Cardiac septum (tissue), 1 donor: ENCODE measurements around the gene ROCK2. TPM values are rescaled to one million over a fixed set of nuclear protein-coding genes. Genes with fewer than 3 reads are reported as not detected.
"Not testable (repeated sequence)": the region's sequence is repeated elsewhere in the genome, so short reads cannot be mapped to it uniquely, and the experiment has no call there.

Experiments used
- DNase-seq: peaks from one replicate; pipeline ENCODE4 v3.0.0-alpha.2; 2020; ENCODE audit warnings: low spot score
- intact Hi-C: fragments of 100-400 bp; cut with DNase I; formaldehyde crosslinking; loops from one replicate; pipeline ENCODE4 v1.14.0; 2022
- total RNA-seq: library from RNA; stranded (reverse); fragmentation: NEBNext Ultra II Directional; extraction: Animal tissue kit (Norgen Biotek cat#: 25700); gene quantifications from one replicate; pipeline ENCODE4 v1.2.1, GENCODE V29; 2021
- donor health status: DM: no; HTN: no; CAD: no.

ROCK2 gene
- total RNA-seq, 1 donor from 2014 or later = 48.6 TPM

GRCh38 chr2:11290211-11290610 lies 54.2 kb downstream of the ROCK2 start:
- intact Hi-C loops = no loop called here
- no peak for DNase-seq

- intact Hi-C loops = loop anchor here (5.0 kb wide), 1 partner anchor 39 kb away; no protein-coding TSS in a partner anchor
Observed at GRCh38 chr2:11288431-11288830, 56.0 kb downstream of the ROCK2 start.

GRCh38 chr2:11286749-11287148 lies 57.7 kb downstream of the ROCK2 start:
- DNase-seq = no peak
- intact Hi-C loops = loop anchor here (5.0 kb wide), 1 partner anchor 41 kb away; no protein-coding TSS in a partner anchor

More at GRCh38 chr2:11288431-11288830, 56.0 kb downstream of the ROCK2 start:
- no peak for DNase-seq

GRCh38 chr2:11286323-11286722 lies 58.1 kb downstream of the ROCK2 start:
- DNase-seq = no peak
- intact Hi-C loops = loop anchor here (5.0 kb wide), 1 partner anchor 41 kb away; no protein-coding TSS in a partner anchor

GRCh38 chr2:11285499-11285898 lies 58.9 kb downstream of the ROCK2 start:
- DNase-seq = no peak
- intact Hi-C loops = loop anchor here (5.0 kb wide), 1 partner anchor 42 kb away; no protein-coding TSS in a partner anchor

- intact Hi-C loops = no loop called here
- no peak for DNase-seq
Observed at GRCh38 chr2:11281186-11281585, 63.2 kb downstream of the ROCK2 start.

- no peak for DNase-seq
- intact Hi-C loops = no loop called here
Observed at GRCh38 chr2:11280713-11281112, 63.7 kb downstream of the ROCK2 start.

GRCh38 chr2:11279398-11279797 lies 65.0 kb downstream of the ROCK2 start:
- no peak for DNase-seq
- intact Hi-C loops = no loop called here

- DNase-seq = no peak
Observed at GRCh38 chr2:11278219-11278618, 66.2 kb downstream of the ROCK2 start.

GRCh38 chr2:11275910-11276309 lies 68.5 kb downstream of the ROCK2 start:
- DNase-seq = no peak
- intact Hi-C loops = no loop called here

More at GRCh38 chr2:11278219-11278618, 66.2 kb downstream of the ROCK2 start:
- intact Hi-C loops = no loop called here

GRCh38 chr2:11270891-11271290 lies 73.5 kb downstream of the ROCK2 start:
- DNase-seq = no peak
- intact Hi-C loops = no loop called here

GRCh38 chr2:11267931-11268330 lies 76.5 kb downstream of the ROCK2 start:
- no peak for DNase-seq
- intact Hi-C loops = no loop called here

- intact Hi-C loops = no loop called here
- no peak for DNase-seq
Observed at GRCh38 chr2:11264818-11265217, 79.6 kb downstream of the ROCK2 start.

- DNase-seq = no peak
- intact Hi-C loops = no loop called here
Observed at GRCh38 chr2:11264007-11264406, 80.4 kb downstream of the ROCK2 start.

GRCh38 chr2:11263177-11263576 lies 81.3 kb downstream of the ROCK2 start:
- no peak for DNase-seq
- intact Hi-C loops = no loop called here

- DNase-seq = not testable (repeated sequence)
Observed at GRCh38 chr2:11262438-11262837, 82.0 kb downstream of the ROCK2 start.

GRCh38 chr2:11261564-11261963 lies 82.9 kb downstream of the ROCK2 start:
- intact Hi-C loops, DNase-seq: not testable (repeated sequence)

More at GRCh38 chr2:11262438-11262837, 82.0 kb downstream of the ROCK2 start:
- intact Hi-C loops = not testable (repeated sequence)

- intact Hi-C loops = no loop called here
- DNase-seq = no peak
Observed at GRCh38 chr2:11260979-11261378, 83.5 kb downstream of the ROCK2 start.

GRCh38 chr2:11257964-11258363 lies 86.5 kb downstream of the ROCK2 start:
- intact Hi-C loops = no loop called here

GRCh38 chr2:11257078-11257477 lies 87.4 kb downstream of the ROCK2 start:
- no peak for DNase-seq
- intact Hi-C loops = no loop called here

More at GRCh38 chr2:11257964-11258363, 86.5 kb downstream of the ROCK2 start:
- DNase-seq = no peak

- intact Hi-C loops = no loop called here
Observed at GRCh38 chr2:11256166-11256565, 88.3 kb downstream of the ROCK2 start.

GRCh38 chr2:11254100-11254536 lies 90.3 kb downstream of the ROCK2 start:
- no peak for DNase-seq
- intact Hi-C loops = no loop called here

More at GRCh38 chr2:11256166-11256565, 88.3 kb downstream of the ROCK2 start:
- DNase-seq = no peak
